Brain pericyte (primary cell): ENCODE measurements around the gene PODN.

Source experiments
- DNase-seq: peaks from one replicate; pipeline ENCODE4 v3.0.0-alpha.2; 2012; ENCODE audit warnings: low read depth, low spot score

PODN gene

DNA sequence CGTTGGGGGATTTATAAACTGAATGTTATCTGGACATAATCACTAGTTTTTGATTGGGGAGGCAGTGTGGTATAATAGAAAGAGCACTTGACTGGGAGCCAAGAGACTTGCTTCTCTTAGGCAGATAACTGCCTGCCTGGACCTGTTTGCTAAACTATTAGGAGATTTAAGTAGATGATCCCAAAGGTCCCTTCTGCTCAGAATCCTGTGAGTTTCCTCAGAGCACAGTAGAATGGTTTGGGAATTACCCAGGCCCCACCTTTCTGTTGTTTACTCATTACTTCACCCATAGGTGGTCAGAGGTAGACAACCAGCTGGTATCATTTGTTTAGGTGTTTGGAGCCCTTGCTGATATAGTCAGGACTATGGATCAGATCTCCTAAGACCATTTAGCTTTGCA lies 10.3 kb upstream of the PODN start:
- no peak for DNase-seq

DNA sequence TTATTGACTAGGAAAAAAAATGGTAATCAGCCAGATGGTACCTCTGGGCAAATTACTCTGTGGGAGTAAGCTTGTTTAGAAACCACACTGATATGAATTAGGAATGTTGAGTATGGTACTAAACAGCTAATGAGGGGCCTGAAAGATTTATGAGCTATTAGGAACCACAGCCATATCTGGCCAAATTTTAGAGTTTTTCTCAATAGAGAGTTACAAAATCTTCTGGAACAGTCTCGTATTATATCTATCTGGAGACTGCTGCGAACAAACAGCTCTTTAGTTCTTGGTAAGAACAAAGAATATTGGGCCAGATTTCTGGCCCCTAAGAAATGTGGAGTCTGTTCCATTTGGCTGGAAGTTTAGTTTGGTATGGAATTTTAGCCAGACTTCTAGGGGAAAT lies 4.9 kb upstream of the PODN start:
- no peak for DNase-seq

DNA sequence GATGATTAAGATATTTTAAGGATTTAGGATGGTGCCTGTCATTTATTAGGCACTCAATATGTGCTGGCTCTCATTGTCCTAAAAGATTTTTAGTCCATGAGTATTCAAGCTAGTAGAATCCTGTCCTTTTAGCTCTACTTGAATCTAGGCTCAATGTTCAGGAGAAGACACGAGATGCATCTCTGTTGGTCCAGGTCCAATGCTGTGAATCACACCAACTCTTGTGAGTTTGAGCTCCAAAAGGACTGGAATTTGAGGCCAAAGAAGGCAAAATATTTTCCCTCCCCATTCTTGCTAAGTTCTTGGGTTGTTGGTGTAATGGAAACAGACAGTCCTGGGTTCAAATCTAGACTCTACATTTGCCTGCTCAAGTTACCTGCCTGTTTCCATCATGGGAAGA lies 1.4 kb upstream of the PODN start:
- DNase-seq: no peak

DNA sequence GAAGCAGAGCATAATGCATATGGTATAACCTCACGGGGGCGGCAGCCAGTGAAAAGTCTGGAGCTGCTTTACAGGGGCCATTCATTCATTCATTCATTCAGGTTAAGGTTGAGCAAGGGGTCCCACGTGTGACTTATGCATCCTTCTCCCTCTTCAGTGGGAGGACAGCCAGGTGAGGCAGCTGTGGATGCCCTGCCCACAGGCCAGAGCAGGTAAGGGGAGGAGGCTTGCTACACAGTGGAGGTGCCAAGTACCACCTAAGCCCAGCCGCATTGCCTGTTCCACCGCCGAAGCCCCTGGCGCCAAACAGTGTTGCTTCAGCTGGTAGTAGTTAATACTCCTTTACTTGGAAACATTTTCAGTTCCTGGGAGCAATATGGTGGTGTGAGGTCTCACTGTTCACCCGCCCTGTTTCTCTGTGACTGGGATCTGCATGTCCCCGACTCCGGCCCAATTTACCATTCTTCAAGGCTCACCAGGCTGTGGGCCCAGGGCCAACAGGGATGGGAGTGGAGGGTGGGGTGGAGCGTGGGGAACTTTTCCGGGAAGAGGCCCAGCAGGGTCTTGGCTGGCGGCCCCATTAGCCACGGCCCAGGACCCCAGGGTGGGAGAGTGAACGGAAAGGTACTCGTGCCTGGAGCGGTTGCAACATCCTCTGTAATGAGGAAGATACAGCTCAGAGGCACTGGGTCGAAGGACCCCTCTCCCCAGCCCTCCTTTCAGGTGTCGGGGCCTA lies 722 bp upstream of the PODN start:
- no peak for DNase-seq

DNA sequence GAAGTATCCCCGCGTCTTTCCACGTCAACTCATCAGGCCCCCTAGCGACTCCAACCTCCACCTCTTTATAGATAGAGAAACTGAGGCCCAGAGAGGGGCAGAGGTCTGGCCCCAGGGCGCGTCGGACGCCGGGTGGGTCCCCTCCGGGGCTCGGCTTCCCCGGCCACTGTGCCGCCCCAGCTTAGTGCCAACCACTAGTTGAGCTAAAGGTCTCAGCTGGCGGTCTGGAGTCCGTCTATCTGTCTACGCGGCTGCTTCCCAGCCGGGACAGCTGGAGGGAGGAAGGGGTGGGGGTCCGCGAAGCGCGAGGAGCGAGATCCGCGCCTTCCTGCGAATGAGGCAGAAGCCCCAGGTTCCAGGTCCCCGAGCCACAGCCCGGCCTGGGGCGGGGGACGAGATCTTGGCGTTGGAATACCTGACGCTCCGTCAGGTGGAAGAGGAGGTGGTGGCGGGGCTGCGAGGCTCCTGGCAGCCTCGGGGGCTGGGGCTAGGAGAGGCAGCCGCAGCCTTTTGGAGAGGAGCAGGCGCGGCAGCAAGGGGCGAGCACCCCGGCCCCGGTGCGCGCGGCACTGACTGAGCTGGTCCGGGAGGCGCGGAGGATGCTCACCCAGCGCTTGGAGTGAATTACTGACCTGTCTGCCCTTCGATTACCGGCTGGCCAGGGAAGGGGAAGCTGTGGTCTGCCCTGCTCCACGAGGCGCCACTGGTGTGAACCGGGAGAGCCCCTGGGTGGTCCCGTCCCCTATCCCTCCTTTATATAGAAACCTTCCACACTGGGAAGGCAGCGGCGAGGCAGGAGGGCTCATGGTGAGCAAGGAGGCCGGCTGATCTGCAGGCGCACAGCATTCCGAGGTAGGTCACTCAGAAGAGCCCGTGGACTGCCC lies 937 bp downstream of the PODN start:
- DNase-seq: no peak

DNA sequence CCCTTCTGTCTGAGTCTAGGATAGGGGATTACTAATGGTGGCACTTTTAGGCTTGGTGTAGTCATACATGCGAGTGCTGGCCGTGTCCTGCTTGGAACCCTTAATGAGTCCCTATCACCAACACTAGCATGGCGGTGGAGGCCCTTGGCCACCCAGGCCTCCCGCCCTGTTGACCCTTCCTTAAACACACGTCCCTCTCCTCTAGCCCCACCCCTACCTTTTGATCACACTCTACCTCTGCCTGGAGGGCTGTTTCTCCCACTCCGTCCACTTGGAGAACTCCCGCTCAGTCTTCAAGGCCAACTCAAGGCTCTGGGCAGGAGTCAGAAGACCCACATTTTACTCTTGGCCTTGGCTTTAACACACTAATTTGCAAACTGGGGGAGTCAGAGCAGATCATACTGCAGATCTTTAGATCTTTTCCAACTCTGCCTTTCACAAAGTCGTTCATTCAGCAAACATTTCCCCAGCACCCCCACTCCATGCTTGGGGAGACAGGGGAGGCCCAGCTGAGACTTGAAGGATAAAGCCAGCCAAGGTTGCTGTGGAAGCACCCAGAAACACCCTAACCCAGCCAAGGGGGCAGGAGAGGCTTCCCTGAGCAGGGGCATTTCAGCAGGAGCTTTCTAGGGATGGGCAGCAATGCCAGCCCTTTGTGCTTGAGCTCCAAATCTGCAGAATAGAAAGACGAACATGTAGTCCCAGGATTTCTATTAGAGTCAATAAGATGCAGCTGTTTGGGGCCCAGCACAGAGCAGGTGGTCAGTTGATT lies 1.9 kb downstream of the PODN start:
- DNase-seq: no peak

DNA sequence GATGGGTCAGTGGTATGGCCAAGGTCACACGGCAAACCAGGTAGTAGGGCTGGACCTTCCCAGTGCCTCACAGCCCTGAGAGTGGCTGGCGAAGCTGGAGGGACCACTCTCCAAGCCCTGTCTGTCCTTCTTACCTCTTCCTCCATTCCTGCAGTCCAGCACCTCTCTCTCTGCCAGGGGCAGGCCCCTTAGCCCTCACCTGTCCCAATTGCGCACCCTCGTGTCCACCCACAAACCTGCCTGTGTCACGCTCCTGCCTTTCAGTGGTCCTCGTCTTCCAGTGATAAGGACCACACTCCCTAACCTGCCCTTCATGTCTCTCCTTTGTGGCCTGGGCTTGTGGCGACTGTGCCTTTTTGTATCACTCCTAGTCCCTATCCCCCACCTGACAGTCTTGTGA lies 3.4 kb downstream of the PODN start:
- no peak for DNase-seq

DNA sequence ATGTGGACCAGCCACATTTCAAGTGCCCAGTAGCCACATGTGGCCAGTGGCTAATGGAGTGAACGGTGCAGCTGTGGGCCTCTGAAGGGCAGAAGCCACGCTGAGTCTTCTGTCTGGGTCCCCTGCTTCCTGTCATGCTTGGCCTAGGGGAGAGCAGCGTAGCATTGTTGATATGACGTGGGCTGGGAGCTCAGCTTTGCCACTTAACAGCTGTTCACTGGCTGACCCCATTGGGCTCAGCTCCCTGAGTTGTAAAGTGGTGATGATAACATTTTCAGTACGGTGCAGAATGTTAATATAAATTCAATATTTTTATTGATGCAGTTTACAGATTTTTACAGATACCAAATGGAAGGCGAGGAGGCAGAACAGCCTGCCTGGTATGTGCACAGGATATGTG lies 4.5 kb downstream of the PODN start:
- no peak for DNase-seq

DNA sequence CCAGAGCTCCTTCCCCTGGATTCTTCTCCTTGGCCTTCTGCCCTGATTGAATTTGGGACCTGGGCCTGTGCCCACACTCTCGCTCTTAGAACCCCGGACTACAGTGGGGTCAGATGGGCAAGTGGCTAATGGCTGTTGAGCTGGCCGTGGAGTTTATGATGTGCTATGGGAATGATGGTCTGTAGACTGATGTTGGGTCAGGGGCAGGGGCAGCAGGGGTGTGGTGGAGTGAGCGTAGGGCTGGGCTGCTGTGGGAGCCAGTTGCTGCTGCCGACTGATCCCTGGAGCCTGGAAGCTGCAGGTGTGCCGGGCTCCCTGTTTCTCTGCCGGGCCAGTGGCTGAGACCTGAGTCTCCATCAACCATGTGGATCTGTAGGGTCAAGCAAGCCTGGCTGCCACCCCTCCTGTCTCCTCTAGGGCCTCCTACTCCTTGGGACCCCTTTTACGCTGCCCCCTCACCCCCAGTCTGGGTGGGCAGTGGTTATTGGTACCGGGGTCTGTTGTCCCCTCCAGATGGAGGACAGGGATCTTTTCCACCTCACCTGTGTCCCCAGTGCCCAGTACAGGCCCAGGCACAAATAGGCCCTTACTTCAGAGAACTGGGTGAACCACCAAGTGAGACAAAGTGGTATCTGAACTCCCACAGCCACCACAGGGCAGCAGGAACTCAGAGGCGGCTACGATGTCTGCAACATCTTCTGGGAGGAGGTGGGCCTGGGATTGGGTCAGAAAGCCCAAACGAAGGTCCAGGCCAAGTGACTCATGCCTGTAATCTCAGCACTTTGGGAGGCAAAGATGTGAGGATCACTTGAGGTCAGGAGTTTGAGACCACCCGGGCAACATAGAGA lies 5.1 kb downstream of the PODN start:
- no peak for DNase-seq

DNA sequence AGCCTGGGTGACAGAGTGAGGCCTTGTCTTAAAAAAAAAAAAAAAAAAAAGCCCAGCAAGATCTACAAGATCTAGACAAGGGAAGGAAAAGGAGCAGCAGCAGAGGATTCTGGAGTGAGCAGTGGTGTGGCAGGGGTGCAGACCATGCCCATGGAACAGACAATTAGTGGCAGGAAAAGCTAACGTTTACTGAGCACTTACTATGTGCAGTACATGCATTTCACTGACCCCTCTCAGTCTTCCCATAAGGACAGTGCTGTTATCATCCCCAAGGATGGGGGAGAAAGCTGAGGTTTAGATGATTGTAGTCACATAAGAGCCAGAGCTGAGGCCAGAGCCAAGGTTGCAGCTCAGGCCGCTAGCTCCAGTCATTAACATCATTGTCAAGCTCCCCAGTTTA lies 5.9 kb downstream of the PODN start:
- DNase-seq: no peak

DNA sequence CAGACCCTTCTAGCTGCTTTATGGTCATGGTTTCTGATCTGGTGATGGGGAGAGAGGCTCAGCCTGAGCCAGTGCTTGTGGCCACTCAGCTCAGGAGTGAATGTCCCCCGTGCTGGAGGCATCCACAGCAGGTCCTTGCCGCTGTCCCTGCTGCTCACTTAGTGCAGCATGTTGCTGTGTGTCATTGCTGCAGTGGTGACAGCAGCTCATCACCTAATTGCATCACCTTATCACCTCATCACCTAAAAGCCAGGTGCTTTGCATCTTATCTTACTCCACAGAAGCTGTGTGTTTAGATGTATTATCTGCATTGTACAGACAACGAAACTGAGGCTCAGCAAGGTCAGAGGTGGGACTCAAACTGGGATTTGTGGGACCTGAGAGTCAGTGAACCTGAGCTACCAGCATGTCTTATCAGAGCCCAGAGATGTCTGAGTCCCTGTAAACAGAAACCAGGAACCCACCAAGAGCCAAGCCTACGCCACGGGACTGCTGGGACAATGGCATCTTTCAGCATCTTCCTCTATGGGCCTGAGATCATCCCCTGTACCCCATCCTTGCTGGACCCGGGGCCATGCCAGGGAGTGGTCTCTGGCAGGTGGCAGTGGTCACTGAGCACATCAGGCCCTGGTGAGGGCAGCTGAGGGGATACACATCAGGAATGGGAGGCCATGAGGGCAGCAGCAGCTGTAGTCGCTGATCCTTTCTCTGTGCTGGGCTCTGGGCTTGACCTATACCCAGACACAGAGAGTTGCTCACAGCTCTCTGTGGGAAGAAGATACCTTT lies 6.5 kb downstream of the PODN start:
- no peak for DNase-seq

DNA sequence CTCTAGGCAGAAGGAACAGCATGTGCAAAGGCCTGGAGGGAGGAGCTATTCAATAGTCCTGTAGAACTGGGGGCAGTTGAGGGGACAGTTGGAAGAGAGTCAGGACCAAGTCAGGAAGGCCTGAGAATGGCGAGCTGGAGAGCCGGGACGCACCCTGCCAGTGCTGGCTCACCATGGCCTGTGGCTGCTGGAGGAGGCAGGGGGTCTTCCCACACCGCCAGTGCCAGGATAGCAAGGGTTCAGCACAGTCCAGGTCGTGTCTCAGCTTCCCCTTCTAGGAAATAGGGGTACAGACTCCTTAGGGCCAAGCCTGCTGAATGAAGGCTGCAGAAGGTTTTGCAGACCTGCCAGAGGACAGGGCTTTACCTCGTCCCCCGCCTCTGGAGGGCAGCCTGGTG lies 7.3 kb downstream of the PODN start:
- DNase-seq: no peak

DNA sequence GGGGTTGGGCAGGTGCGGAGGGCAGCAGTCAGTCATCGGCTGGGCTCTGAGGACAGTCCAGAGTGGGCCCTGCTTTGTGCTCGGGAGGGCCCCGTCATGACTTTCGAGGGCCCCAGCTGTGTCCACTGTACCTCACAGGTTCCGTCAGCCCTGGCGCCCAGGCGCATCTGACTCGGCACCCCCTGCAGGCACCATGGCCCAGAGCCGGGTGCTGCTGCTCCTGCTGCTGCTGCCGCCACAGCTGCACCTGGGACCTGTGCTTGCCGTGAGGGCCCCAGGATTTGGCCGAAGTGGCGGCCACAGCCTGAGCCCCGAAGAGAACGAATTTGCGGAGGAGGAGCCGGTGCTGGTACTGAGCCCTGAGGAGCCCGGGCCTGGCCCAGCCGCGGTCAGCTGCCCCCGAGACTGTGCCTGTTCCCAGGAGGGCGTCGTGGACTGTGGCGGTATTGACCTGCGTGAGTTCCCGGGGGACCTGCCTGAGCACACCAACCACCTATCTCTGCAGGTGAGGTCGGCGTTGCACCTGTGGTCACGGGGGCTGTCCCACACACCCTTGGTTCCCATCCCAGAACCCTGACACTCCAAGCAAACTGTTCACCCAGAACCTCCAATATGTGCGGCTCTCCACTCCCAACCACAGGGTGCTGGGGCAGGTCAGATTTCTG lies 7.8 kb downstream of the PODN start:
- no peak for DNase-seq

DNA sequence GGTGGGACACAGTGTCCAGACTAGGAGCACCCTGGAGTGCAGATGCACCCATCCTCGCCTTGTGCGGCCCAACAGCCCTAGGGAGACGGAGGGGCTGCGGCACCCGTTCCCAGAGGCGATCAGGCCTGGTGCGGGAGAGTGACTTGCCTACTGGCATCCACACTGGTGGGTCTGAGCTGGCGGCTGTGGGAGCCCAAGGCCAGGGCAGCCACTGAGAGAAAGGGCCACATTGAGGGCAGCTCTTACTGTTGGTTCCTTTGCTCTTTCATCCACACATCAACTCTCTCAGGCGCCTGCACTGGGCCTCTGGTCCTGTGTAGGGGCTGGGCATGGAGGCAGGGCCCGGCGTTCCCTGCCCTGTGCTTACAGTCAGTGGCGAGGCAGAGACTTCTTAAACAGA lies 8.6 kb downstream of the PODN start:
- DNase-seq: no peak

DNA sequence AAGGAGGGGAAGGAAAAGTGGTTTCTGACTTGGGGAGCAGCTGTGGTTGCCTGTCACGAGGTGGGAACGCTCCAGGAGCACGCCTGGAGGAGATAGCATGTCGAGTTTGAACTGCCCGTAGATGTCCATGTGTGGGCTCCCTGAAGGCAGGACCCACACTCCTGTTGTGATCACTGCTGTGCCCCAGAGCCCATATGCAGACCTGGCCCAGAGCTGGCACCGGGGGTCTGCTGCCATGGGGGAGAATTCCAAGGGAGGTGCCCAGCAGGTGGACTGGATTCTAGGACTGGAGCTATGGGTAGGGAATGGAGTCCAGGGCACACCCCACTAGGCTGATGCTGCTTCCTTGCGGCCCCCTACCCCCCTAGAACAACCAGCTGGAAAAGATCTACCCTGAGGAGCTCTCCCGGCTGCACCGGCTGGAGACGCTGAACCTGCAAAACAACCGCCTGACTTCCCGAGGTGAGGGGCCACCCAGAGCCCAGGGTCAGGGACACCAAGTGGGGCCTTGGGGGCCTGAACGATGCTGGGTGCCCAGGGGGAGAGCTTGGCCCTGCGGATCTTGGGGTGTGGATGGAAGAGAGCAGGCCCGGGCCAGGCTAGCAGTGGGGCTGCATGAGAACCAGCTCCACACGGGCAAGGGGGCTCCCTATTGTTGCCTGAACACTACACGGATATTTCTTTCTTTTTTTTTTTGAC lies 9.3 kb downstream of the PODN start:
- no peak for DNase-seq

DNA sequence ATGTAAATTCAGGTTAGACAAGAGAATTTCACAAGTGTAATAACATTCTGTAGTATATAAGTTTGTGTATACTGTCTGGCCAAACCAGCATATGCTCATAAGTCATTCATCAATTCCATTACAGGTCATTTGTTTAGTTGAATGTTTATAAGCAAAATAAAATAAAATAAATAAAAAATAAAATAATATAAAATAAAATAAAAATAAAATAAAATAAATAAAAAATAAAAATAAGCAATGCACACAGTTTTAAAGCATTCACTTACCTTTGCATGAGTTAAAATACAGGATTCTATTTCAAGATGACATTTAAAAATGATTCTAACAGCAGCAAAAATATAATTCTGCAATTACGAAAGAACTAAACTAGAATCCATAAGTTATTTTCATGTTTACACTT lies 9.9 kb downstream of the PODN start:
- no peak for DNase-seq

DNA sequence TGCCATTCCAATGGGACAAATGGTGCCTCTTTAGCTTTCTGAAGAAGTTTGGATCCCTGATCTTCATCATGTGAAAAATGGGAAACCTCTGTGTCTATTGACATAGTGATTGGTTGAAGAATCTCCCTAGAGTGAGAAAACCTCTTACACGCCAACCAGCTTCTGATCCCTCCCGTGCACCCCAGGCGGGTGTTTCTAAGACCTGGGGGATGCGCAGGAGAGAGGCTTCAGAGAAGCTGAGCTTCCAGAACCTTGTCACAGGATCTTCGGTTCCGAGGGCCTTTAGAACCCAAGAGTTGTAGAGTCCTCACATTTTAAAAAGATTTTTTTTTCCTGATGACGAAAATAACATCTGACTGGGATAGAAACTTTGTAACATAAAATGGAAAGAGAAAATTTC lies 11.3 kb downstream of the PODN start:
- no peak for DNase-seq

DNA sequence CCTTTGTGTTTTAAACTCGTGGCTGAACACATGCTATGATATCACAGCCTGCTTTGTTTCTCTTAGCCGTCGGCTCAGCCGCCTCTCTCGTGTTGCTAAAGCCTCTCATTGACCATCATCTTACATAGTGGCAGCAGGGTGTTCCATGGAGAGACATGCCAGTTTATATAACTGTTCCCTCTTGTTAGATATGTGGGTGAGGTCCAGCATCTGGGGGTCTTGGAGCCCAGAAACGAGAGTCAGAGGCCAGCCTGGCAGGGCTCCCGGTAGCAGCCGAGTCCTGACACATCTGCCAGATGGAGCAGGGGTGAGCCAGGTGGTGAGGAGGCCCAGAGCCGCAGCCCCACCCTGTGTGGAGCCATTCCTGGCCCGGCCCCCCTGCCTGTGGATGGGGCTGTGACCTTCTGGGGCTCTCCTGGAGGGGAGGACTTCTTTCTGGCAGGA lies 11.9 kb downstream of the PODN start:
- DNase-seq: no peak
